ENCODE measurements around the gene ARF4.

ARF4 gene

DNA sequence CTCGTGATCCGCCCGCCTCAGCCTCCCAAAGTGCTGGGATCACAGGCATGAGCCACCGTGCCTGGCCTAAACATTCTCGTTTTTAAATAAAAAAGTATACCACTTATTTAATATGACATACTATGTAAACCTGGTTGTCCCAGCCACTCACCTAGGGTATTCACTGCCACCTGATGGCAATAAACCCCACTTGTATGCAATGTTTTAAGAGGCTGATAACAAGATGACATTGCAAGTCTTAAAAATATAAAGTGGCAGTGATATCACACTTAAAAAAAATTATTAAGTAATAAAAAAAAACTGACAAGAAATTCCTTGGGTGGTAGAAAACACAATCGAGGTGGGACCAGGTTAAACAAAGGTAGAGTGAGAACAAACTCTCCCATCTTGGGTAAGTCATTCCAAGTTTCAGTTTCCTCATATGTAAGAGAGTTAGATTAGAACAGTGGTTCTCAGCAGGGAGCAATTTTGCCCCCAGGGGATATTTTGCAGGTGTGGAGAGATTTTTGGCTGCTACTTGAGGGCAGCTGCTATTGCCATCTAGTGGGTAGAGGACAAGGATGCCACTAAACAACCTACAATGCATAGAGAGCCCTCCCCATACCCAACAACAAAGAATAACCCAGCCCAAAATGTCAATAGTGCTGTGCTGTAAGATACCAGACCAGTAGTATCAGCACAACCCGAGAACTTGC, 14.5 kb downstream of the ARF4 start:
- no peak for DNase-seq (ENCODE audit: low read depth, low spot score)

DNA sequence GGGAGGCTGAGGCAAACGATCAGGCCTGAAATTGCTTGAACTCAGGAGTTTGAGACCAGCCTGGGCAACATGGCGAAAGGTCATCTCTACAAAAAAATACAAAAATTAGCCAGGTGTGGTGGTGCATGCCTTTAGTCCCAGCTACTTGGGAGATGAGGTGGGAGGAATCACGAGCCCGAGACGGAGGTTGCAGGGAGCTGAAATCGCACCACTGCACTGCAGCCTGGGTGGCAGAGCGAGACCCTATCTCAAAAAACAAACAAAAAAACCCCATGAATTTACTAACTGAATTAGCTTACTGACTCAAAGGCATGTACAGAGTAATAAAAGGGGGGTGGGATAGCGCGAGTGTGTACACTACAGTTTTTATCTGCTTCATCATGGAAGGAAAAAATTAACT, 19.3 kb downstream of the ARF4 start:
- DNase-seq (ENCODE audit: low read depth, low spot score): no peak

DNA sequence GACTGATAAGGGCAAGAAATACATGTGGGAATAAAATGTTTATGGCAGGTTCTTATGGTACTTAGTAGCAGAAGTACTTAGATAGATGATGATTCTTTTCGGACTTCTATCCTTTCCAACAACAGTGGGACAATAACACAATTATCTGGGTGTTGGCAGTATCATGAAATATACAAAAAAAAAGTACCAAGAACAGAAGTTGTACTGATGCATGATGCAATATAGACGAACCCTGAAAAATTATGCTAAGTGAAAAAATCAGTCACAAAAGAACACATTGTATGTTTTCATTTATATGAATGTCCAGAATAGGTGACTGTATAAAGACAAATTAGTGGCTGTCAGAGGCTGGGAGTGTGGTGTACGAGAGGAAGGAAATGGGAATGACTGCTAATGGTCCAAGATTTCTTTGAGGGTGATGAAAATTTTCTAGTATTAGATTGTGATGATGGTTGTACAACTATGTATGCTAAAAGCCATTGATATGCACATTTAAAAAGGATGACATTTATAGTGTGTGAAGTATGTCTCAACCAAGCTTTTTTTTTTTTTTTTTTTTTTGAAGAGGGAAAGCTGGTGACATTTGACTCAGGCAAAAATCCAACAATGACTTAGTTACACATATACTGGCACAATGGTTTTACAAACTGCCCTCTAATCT, 21.0 kb downstream of the ARF4 start:
- DNase-seq (ENCODE audit: low read depth, low spot score): no peak

DNA sequence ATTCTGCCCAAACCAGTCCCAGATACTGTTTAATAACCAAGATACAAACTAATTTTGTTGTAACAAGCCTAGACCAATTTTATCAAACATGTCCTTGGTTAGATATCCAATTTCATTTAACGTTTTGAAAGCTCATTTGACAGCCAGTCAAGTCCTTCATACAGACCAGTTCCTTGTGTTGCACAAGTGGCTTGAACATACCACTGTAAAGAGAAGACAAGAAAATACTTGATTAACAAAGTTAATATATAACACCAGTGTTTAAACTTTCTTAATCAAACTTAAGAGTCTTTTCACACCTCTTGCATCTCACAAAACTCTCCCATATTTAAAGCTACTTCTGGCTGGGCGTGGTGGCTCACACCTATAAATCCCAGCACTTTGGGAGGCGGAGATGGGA, 25.0 kb downstream of the ARF4 start:
- no peak for DNase-seq (ENCODE audit: low read depth, low spot score)

DNA sequence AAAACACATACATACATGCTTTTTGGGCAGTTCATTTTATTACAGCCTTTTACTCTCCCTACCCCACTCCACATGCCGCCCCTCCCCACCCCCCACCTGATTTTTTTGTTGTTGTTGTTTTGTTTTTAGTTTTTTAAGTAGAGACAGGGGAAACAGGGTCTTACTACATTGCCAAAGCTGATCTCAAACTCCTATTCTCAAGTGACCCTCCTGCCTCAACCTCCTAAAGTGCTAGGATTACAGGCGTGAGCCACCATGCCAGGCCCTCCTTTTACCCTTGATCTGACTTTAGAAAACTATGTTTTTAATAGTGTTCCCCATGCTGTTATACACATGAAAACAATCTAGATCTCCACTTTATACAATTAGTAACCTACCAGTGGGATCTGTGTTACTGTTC, 26.3 kb downstream of the ARF4 start:
- no peak for DNase-seq (ENCODE audit: low read depth, low spot score)

DNA sequence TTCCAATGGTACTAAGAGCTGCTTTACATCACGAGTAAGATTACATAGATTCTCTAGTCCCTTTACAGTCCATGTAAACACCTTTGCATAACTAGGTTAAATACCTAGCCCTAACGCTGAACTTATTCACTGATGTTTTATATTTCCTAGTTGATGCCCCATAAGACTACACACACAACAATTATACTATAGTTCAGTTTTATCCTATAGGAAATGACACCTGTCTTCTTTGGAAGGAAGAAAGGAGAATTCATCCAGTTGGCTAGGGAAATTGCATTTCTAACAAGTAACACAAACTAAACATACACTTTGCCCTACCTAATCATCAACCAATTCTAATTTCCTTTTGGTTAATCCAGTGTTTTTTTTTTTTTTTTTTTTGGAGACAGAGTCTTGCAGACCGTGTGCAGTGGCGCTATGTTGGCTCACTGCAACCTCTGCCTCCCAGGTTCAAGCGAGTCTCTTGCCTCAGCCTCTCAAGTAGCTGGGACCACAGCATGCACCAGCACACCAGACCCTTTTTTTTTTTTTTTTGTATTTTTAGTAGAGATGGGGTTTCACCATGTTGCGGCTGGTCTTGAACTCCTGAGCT, 27.2 kb downstream of the ARF4 start:
- no peak for DNase-seq (ENCODE audit: low read depth, low spot score)

DNA sequence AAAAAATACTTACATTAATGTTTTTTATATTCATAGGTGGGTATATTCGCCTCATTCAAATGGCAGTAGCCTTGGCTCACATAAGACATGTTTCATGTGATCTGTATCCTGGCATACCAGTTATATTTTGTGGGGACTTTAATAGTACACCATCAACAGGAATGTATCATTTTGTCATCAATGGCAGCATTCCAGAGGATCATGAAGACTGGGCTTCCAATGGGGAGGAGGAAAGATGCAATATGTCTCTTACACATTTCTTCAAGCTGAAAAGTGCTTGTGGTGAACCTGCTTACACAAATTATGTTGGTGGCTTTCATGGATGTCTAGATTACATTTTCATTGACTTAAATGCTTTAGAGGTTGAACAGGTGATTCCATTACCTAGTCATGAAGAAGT, 37.6 kb downstream of the ARF4 start:
- peak; percentile 22 for DNase-seq (ENCODE audit: low read depth, low spot score)

DNA sequence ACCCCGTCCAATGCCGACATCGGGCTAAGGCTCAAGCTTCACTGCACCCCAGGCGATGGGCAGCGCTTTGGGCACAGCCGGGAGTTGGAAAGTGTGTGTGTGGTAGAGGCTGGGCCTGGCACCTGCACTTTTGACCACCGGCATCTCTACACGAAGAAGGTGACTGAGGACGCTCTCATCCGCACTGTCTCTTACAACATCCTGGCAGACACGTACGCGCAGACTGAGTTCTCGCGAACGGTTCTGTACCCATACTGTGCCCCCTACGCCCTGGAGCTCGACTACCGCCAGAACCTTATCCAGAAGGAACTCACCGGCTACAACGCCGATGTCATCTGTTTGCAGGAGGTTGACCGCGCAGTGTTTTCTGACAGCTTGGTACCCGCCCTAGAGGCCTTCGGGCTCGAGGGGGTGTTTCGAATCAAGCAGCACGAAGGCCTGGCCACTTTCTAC, 40.0 kb downstream of the ARF4 start:
- peak; percentile 62 for DNase-seq (ENCODE audit: low read depth, low spot score)

DNA sequence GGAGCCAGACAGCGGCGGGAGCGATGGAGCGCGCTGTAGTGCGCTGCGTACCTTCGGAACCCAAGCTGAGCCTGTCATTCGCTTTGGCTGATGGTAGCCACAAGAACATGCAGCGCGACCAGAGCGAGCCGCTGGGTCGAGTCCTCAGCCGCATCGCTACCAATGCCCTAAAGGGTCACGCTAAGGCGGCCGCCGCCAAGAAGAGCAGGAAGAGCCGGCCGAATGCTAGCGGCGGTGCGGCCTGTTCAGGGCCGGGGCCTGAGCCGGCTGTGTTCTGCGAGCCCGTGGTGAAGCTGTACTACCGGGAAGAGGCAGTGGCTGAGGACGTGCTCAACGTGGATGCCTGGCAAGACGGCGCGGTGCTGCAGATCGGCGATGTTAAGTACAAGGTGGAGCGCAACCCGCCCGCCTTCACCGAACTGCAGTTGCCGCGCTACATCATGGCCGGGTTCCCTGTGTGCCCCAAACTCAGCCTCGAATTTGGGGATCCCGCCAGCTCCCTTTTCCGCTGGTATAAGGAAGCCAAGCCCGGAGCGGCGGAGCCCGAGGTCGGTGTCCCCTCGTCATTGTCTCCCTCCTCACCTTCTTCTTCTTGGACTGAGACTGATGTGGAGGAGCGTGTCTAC, 40.6 kb downstream of the ARF4 start:
- DNase-seq (ENCODE audit: low read depth, low spot score): no peak

DNA sequence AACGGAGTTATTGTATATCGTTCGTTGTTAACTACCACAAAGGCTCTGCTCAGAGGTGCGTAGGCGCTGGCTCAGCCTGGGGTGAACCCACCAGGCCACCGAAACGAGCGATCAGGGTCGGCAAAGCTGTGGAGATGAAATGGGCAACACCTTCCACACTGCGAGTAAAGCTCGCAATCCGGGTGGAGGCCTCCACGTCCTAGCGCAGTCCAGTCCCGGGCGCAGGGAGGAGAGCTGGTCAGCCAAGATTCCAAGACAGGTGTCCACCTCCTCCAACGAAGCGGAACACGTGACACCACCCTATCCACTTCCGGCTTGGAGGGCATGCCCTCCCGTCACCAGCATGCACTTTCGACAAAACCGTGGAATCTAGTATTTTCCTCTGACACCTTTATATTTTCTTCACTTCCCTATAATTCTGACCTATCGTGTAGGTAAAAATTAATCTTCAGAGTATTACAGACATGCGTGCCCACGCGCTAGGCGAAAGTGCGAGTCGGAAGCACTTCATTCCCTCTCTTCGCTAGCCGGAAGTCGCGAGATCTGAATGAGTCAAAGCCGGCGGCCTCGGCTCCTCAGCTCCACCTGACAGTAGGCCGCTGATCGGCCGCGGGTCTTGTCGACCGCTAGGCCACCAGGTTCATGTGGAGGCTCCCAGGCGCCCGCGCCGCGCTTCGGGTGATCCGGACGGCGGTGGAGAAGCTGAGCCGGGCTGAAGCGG, 41.2 kb downstream of the ARF4 start, which contains the start of gene PDE12:
Gene PDE12, plus strand, starts transcription at position 537 of the 721 bp plus-strand sequence. Its CDS starts 106 bp downstream, at position 643.
- peak; percentile 94 for DNase-seq (ENCODE audit: low read depth, low spot score)

DNA sequence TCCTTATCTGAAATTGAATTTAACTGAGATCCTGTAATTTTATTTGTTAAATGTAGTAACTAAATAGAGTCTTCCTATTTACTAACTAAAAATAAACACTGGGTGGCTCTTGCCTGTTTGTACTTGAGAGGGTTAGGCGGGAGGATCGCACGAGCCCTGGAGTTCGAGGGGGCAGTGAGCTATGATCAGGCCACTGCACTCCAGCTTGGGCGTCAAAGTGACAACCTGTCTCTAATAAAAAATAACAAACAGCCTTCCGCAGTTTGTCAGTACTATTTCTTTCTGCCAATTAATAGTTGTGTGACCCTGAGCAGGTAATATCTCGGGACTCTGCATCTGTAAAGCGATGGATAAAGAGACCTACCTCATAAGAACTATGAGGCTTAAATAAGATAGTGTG, 41.8 kb downstream of the ARF4 start:
- DNase-seq (ENCODE audit: low read depth, low spot score): no peak

DNA sequence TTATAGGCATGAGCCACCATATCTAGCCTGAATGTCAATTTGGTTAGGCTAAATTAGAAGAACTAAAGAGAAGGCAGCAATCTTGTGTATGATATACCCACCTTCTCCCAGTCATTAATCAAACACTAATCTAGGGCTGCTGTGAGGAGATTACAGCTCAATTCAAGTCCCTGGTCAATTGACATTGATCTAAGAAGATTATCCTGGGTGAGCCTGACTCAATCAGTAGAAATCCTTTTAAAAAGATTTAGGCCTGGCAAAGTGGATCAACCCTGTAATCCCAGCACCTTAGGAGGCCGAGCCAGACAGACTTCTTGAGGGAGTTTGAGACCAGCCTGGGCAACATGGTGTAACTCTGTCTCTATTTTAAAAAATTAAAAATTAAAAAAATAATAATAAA, 50.5 kb downstream of the ARF4 start:
- DNase-seq (ENCODE audit: low read depth, low spot score): no peak

DNA sequence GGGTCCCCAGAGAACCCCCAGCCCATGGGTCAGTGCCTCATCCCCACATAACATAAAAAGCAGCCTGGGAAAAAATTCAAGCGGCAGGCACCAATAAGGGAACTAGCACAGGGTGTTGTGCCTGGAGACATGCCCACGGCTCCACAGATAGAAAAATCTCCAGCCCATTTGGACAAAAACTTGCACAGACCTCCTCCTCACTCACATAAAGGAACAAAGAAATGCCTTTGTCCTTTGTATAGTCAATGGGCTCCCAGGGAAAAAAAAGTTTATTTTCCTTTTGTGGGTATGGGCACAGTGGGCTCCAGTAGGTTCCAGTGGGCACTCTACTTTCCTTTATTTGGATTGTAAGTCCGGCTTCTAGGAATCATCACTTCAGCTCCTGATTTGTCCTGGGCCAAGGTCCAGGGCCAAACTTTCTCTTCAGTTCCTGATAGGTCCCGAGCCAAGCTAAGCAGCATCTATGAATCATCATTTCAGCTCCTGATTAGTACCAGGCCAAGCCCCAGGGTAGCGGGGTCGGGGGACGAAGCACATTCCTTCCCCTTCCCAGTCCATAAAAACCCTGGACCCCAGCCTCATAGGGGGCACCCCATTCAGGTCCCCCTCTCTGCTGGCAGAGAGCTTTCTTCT, 51.4 kb downstream of the ARF4 start:
- DNase-seq (ENCODE audit: low read depth, low spot score): peak; percentile 70

DNA sequence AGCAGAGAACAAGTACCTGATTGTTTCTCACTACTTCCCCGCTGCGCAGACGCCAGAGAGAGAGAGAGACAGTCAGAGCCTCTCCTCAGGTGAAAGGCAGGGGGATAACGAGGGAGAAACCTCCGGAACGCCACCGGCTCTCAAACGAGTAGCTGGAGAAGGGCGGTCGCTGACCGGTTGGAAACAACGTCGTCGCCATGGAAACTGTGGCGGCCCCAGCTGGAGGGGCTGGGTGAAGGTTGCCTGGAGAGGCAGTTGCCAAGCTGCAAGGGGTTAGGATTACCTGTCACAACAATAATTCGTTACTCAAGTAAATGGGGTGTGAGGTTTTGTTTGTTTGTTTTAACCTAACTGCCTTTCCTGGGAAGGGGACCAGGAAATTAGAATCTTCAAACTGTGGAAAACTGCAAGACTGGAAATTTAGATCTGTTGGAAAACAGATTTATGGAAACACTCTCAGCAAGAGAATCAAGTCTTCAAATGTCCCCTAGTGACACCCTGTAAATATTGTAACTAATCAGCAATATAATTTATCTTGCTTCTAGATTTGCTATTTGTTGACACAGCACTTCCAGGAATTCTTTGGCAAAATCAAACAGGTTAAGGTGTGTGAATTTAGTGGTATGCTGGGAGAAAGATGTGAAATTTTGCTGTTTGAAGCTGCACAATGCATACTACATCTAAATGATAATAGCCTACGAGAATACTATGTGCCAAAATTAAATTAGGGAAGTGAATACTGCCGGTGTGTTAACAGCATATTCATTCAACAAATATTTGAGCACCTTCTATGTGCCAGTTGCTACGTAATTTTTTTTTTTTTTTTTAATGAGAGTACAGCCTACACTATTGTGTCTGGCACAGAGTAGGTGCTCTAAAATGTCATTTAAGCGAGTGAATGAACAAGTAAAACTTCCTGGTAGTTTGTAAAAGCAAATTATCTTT, 52.7 kb downstream of the ARF4 start, which contains the start of gene DNAH12:
Gene DNAH12, minus strand, starts transcription at position 164 of the 945 bp plus-strand sequence. CDS start 1,474 bp downstream, outside the sequence.
- peak; percentile 91 for DNase-seq (ENCODE audit: low read depth, low spot score)

DNA sequence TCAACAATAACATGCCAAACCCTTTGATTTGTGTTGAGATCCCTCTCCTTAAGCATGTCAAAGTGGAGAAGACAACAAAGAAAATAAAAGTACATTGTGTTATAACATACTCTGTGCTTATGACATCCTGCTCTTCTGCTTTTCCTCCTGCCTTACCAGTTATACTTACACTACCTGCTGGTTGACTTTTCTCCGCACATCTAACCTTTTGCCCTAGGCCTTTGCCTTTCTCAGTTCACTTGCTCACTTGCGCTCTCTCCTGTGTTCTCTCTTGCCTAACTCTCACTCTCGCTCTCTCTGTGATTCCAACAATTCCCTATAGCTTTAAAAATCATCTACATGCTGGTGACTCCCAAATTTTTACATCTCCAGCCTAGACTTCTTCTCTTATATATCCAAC, 58.7 kb downstream of the ARF4 start:
- DNase-seq (ENCODE audit: low read depth, low spot score): no peak

DNA sequence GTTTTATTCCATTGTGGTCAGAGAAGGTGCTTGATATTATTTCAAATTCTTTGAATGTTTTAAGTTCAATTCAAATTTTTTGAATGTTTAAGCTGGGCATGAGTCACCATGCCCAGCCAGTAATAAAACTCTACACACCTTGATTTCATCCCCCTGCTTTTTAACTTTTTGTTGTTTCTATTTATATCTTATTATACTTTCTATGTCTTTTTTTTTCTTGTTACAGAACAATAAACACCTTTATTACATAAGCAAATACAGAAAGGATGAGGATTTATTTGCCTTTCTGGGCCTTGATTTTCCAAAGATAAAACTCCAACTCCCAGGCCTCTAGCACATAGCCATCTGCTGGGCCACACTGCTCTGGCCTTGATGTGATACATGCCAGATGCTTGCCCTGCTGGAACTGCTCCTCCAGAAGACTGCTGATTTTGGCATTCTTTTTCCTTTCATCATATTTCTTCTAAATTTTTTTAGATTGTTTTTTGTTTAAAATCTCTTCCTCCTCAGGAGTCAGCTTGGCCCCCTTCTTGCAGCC, 67.0 kb downstream of the ARF4 start:
- DNase-seq (ENCODE audit: low read depth, low spot score): no peak
